ENCODE data around the gene LAMB4. TPM values are rescaled to one million over a fixed set of nuclear protein-coding genes. Genes with fewer than 3 reads are reported as not detected.

The LAMB4 gene
- total RNA-seq, 2 experiments from 2014 or later, result 0.08 to 0.11 TPM

- Histone ChIP-seq H3K4me3 (ENCODE audit: low read length) (no peak overlapping the region), H3K4me1 (ENCODE audit: insufficient read depth, low read length) (peaks cover 7% of the 10 kb centered on the region), H3K27ac (ENCODE audit: low read depth in 1 of 2, low read length in 2 of 2) (no peak overlapping the region), H3K36me3 (ENCODE audit: insufficient read depth, low read length) (no peaks in the 10 kb centered on the region), H3K27me3 (ENCODE audit: control insufficient read depth in 1 of 2, insufficient read depth in 2 of 2, low read length in 2 of 2) (no peaks in the 10 kb centered on the region), H3K9me3 (ENCODE audit: control insufficient read depth in 1 of 2, insufficient read depth in 1 of 2, low read length in 2 of 2) (no peaks in the 10 kb centered on the region)
- CTCF ChIA-PET, result no interaction called here
- Mint-ChIP-seq H3K4me1 (ENCODE audit: low read depth) (no peaks in the 10 kb centered on the region), H3K9me3 (no peaks in the 10 kb centered on the region), H3K27me3 (peaks cover 4% of the 10 kb centered on the region), H3K27ac (no peak overlapping the region), H3K36me3 (ENCODE audit: low read depth) (no peaks in the 10 kb centered on the region), H3K4me3 (no peak overlapping the region)
- POLR2A ChIA-PET, result no interaction called here
- intact Hi-C loops (cut with DNase I, micrococcal nuclease), result no loop called here
- no peak for DNase-seq
- TF ChIP-seq CTCF (IDR thresholded peaks at IDR 0.05), result no peak
- ATAC-seq (ENCODE audit: poor library complexity), result no peak
Observed at GRCh38 chr7:108048422-108048821, 81.7 kb downstream of the LAMB4 start.

- DNase-seq (no peak), ATAC-seq (ENCODE audit: poor library complexity) (no peak)
- Histone ChIP-seq H3K27ac (ENCODE audit: low read depth in 1 of 2, low read length in 2 of 2) (no peak overlapping the region), H3K36me3 (ENCODE audit: insufficient read depth, low read length) (no peaks in the 10 kb centered on the region), H3K4me3 (ENCODE audit: low read length) (no peak overlapping the region), H3K9me3 (ENCODE audit: control insufficient read depth in 1 of 2, insufficient read depth in 1 of 2, low read length in 2 of 2) (no peaks in the 10 kb centered on the region), H3K4me1 (ENCODE audit: insufficient read depth, low read length) (peaks cover 7% of the 10 kb centered on the region), H3K27me3 (ENCODE audit: control insufficient read depth in 1 of 2, insufficient read depth in 2 of 2, low read length in 2 of 2) (no peaks in the 10 kb centered on the region)
- no peaks in the 10 kb centered on the region for H3K4me1 Mint-ChIP-seq (ENCODE audit: low read depth)
- no peak overlapping the region for H3K27ac Mint-ChIP-seq
- no peak for TF ChIP-seq CTCF (IDR thresholded peaks at IDR 0.05)
- intact Hi-C loops (cut with DNase I, micrococcal nuclease), result no loop called here
- CTCF ChIA-PET, result no interaction called here
- POLR2A ChIA-PET, result no interaction called here
- peaks cover 4% of the 10 kb centered on the region for H3K27me3 Mint-ChIP-seq
- no peak overlapping the region for H3K4me3 Mint-ChIP-seq
- no peaks in the 10 kb centered on the region for H3K9me3 Mint-ChIP-seq
- no peaks in the 10 kb centered on the region for H3K36me3 Mint-ChIP-seq (ENCODE audit: low read depth)
Observed at GRCh38 chr7:108046952-108047506, 83.1 kb downstream of the LAMB4 start.

- peaks cover 7% of the 10 kb centered on the region for H3K27me3 Mint-ChIP-seq
- intact Hi-C loops (cut with DNase I, micrococcal nuclease), result no loop called here
- H3K36me3 Mint-ChIP-seq (ENCODE audit: low read depth), result no peaks in the 10 kb centered on the region
- no peaks in the 10 kb centered on the region for H3K27me3 ChIP-seq (ENCODE audit: control insufficient read depth in 1 of 2, insufficient read depth in 2 of 2, low read length in 2 of 2)
- peaks cover 7% of the 10 kb centered on the region for H3K4me1 ChIP-seq (ENCODE audit: insufficient read depth, low read length)
- no peaks in the 10 kb centered on the region for H3K4me1 Mint-ChIP-seq (ENCODE audit: low read depth)
- DNase-seq, result no peak
- no peak for TF ChIP-seq CTCF (IDR thresholded peaks at IDR 0.05)
- H3K9me3 ChIP-seq (ENCODE audit: control insufficient read depth in 1 of 2, insufficient read depth in 1 of 2, low read length in 2 of 2), result no peaks in the 10 kb centered on the region
- H3K4me3 ChIP-seq (ENCODE audit: low read length), result no peak overlapping the region
- H3K27ac Mint-ChIP-seq, result no peak overlapping the region
- ChIA-PET CTCF (no interaction called here), POLR2A (no interaction called here)
- ATAC-seq (ENCODE audit: poor library complexity), result no peak
- no peak overlapping the region for H3K27ac ChIP-seq (ENCODE audit: low read depth in 1 of 2, low read length in 2 of 2)
- H3K4me3 Mint-ChIP-seq, result no peak overlapping the region
- no peaks in the 10 kb centered on the region for H3K36me3 ChIP-seq (ENCODE audit: insufficient read depth, low read length)
- no peaks in the 10 kb centered on the region for H3K9me3 Mint-ChIP-seq
Observed at GRCh38 chr7:108045669-108046068, 84.5 kb downstream of the LAMB4 start.
